DND-41 (cell line): ENCODE measurements around the gene CYB561.
"Not testable (repeated sequence)": the region's sequence is repeated elsewhere in the genome, so short reads cannot be mapped to it uniquely, and the experiment has no call there.

Experiments
- CTCF ChIP-seq: IDR thresholded peaks from 2 replicates; pipeline ENCODE4 v1.5.1; 2012; ENCODE audit warnings: borderline replicate concordance, low read length, moderate library complexity, mild to moderate bottlenecking; ENCODE audit not compliant: poor library complexity, severe bottlenecking; ENCODE audit errors: extremely low read depth
- EZH2 ChIP-seq: IDR thresholded peaks from 3 replicates; pipeline ENCODE4 v1.6.1; 2012; ENCODE audit warnings: borderline replicate concordance, low read depth, mild to moderate bottlenecking, moderate library complexity, low read length, inconsistent platforms; ENCODE audit not compliant: severe bottlenecking

- not testable (repeated sequence) for TF ChIP-seq CTCF, EZH2
Observed at GRCh38 chr17:63468099-63468498, 22.0 kb upstream of the CYB561 start.
